ENCODE data around the gene A4GNT.
A peak's percentile ranks its signal among the peaks of the same experiment; 100 is the strongest.
"Not testable (repeated sequence)": the region's sequence is repeated elsewhere in the genome, so short reads cannot be mapped to it uniquely, and the experiment has no call there.

A4GNT gene

DNA sequence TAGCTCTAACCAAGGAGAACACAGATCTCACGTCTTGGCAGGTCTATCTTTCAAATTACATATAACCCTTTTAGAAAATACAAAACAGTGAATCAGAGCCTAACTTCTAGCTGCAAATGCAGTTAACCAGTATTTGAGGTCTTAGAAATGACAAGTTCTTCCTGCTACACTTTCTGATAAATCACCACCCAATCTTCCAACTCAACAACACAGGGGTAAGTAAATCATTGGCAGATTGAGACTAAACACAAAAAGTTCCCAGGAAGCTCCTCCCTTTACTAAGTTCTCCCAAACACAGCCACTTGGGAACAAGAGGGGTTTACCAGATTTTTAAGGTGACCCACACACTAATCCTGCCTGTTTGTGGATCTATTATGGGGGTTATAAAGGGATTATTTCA is at the start of gene A4GNT:
Gene A4GNT (minus strand): TSS at position 152 of the 400 bp plus-strand sequence. CDS start 1,134 bp downstream, outside the sequence.
- H3K4me1 ChIP-seq (ENCODE audit: control insufficient read depth in 1 of 2, insufficient read depth in 2 of 2, low read length in 2 of 2) = no peaks in the 10 kb centered on the region
- no peak within 1 kb of the TSS for H3K27ac ChIP-seq (ENCODE audit: low read length)
- H3K36me3 ChIP-seq (ENCODE audit: control insufficient read depth in 1 of 2, insufficient read depth in 2 of 2, low read length in 2 of 2) = no peaks in the 10 kb centered on the region
- H3K9me3 ChIP-seq (ENCODE audit: control insufficient read depth in 1 of 2, low read length in 2 of 2) = no peaks in the 10 kb centered on the region
- H3K27me3 ChIP-seq (ENCODE audit: low read depth, low read length) = no peaks in the 10 kb centered on the region
- no peak within 1 kb of the TSS for H3K4me3 ChIP-seq (ENCODE audit: low read depth in 1 of 2, low read length in 2 of 2)

DNA sequence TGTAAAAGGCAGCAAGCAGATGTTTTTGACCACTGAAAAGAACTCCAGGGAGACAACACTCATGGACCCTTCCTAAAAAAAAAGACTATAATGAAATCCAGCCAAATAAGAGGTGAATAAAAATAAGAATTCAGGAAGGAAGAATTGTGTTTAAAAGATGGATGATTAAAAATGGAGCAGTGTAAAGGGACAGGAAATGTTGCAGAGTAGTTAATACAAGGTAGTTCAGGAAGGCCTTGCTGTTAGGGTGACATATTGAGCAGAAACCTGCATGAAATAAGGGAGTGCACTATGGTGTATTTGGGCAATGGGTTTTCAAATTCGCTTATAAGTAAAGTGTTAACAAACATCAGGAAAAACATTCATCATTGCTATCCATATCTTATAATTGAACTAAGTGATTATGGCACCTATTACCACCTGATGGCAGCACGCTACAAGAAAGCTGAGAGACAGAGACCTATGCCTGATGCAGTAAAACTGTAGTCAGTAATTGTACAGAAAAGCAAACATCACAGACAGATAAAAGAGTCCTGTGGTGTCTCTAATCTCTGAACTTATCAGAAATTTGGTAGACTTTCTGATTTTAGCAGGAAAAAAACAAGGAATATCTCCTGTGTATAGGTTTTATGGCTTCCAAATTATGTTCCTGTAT is 48.3 kb upstream of the A4GNT start:
- Histone ChIP-seq H3K9me3 (ENCODE audit: control insufficient read depth in 1 of 2, low read length in 2 of 2) (no peaks in the 10 kb centered on the region), H3K36me3 (ENCODE audit: control insufficient read depth in 1 of 2, insufficient read depth in 2 of 2, low read length in 2 of 2) (no peaks in the 10 kb centered on the region), H3K27me3 (ENCODE audit: low read depth, low read length) (no peaks in the 10 kb centered on the region), H3K4me1 (ENCODE audit: control insufficient read depth in 1 of 2, insufficient read depth in 2 of 2, low read length in 2 of 2) (no peaks in the 10 kb centered on the region), H3K27ac (ENCODE audit: low read length) (no peak overlapping the region), H3K4me3 (ENCODE audit: low read depth in 1 of 2, low read length in 2 of 2) (no peak overlapping the region)

DNA sequence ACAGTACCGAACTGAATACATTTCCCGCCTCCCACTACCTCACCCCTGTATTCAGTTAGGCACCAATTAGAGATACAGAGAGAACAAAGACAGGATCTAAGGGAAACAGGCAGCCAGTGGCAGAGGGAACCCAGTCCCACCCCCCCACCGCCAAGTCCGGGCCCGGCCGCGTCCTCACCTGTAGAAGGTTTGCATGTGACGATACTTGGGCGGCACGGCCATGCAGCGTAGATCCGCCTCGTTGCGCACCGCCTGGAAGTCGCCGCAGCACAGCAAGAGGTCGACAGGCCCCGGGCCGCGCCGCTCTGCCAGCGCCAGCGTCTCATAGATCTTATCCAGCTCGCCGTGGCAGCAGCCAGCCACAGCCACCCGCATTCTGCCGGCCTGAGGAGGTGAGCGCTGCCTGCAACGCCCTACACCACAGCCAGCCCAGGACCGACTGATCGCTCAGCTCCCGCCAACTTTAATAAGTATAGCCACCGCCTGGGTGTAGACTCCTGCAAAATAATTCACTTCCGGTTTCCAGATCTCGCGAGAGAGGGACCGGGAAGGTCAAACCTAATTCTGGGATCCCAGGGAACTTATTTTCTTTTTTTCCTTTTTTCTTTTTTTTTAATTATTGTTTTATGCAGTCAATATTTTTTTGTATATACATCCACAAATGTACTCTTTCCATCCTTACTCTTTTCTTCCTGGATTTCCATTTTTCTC is 42.4 kb upstream of the A4GNT start, which contains the start of gene DBR1:
Gene DBR1 (minus strand): TSS at position 501 of the 711 bp plus-strand sequence. CDS start 126 bp downstream, at position 375.
- Histone ChIP-seq H3K36me3 (ENCODE audit: control insufficient read depth in 1 of 2, insufficient read depth in 2 of 2, low read length in 2 of 2) (peaks cover 0 to 10% of the 10 kb centered on the region in 2 donors), H3K4me3 (ENCODE audit: low read depth in 1 of 2, low read length in 2 of 2) (peak within 1 kb of the TSS; percentile 87 to 88), H3K9me3 (ENCODE audit: control insufficient read depth in 1 of 2, low read length in 2 of 2) (no peaks in the 10 kb centered on the region), H3K27ac (ENCODE audit: low read length) (peak within 1 kb of the TSS; percentile 73), H3K4me1 (ENCODE audit: control insufficient read depth in 1 of 2, insufficient read depth in 2 of 2, low read length in 2 of 2) (peaks cover 3 to 15% of the 10 kb centered on the region in 2 donors), H3K27me3 (ENCODE audit: low read depth, low read length) (no peaks in the 10 kb centered on the region)

DNA sequence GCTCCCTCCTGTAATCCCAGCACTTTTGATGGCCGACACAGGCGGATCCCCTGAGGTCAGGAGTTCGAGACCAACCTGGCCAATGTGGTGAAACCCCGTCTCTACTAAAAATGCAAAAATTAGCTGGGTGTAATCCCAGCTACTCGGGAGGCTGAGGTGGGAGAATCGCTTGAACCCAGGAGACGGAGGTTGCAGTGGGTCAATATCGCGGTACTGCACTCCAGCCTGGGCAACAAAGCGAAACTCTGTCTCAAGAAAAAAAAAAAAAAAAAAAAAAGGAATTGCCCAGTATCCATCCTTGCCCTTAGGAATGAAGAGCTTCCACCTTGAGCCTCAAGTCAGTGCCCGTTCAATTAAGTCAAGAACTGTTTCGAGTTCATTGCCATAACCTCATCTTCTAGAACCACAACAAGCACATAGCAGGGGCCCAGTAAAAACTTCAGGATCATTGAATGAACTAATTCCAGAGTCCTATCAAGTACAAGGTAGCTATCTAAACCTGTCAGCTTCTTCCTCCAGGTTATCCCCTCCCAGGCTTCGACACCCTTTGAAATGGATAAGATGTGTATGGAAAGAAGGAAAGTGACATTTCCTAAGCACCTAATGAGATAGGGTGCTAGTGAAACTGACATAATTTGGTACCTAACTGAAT is 41.7 kb upstream of the A4GNT start:
- H3K36me3 ChIP-seq (ENCODE audit: control insufficient read depth in 1 of 2, insufficient read depth in 2 of 2, low read length in 2 of 2) = peaks cover 4 to 12% of the 10 kb centered on the region in 2 donors
- H3K9me3 ChIP-seq (ENCODE audit: control insufficient read depth in 1 of 2, low read length in 2 of 2) = no peaks in the 10 kb centered on the region
- H3K27me3 ChIP-seq (ENCODE audit: low read depth, low read length) = no peaks in the 10 kb centered on the region
- peak overlapping the region; percentile 73 for H3K27ac ChIP-seq (ENCODE audit: low read length)
- peak overlapping the region; percentile 87 to 88 for H3K4me3 ChIP-seq (ENCODE audit: low read depth in 1 of 2, low read length in 2 of 2)
- H3K4me1 ChIP-seq (ENCODE audit: control insufficient read depth in 1 of 2, insufficient read depth in 2 of 2, low read length in 2 of 2) = peaks cover 3 to 15% of the 10 kb centered on the region in 2 donors

DNA sequence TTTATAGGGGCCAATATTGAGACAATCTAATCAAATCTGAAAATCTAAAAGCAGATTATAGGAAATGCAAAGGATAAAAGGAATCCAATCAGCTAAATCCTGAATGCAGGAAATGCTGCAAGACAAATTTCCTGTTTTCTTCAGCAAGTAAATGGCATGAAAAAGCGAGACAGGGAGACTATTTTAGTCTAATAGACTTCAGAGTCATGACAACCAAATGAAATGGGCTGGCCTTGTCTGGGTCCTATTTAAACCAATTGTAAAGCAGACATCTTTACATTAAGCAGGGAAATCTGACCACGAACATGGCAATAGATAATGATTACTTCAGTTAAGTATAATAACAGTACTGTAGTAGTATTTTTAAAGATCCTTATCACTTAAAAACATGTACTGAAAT is 40.4 kb upstream of the A4GNT start:
- Histone ChIP-seq H3K27ac (ENCODE audit: low read length) (no peak overlapping the region), H3K9me3 (ENCODE audit: control insufficient read depth in 1 of 2, low read length in 2 of 2) (no peaks in the 10 kb centered on the region), H3K4me3 (ENCODE audit: low read depth in 1 of 2, low read length in 2 of 2) (no peak overlapping the region), H3K27me3 (ENCODE audit: low read depth, low read length) (no peaks in the 10 kb centered on the region), H3K36me3 (ENCODE audit: control insufficient read depth in 1 of 2, insufficient read depth in 2 of 2, low read length in 2 of 2) (peaks cover 5 to 12% of the 10 kb centered on the region in 2 donors), H3K4me1 (ENCODE audit: control insufficient read depth in 1 of 2, insufficient read depth in 2 of 2, low read length in 2 of 2) (peaks cover 3 to 15% of the 10 kb centered on the region in 2 donors)

DNA sequence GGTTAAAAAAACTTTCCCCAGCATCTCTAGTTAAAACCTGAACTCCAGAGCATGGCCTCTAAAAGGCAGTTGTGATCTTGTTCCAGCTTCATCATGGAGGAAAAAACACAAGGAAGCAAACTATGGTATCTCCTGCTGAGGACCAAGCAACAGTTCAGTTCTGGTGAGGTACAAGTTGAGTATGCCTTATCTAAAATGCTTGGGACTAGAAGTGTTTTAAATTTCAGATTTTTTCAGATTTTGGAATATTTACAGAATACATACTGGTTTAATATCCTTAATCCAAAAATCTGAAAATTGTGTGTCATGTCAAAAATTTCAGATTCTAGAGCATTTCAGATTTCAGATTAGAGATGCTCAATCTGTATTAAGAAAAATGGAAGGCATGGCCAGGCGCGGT is 32.9 kb upstream of the A4GNT start:
- Histone ChIP-seq H3K4me1 (ENCODE audit: control insufficient read depth in 1 of 2, insufficient read depth in 2 of 2, low read length in 2 of 2) (no peaks in the 10 kb centered on the region), H3K36me3 (ENCODE audit: control insufficient read depth in 1 of 2, insufficient read depth in 2 of 2, low read length in 2 of 2) (peaks cover 44 to 67% of the 10 kb centered on the region in 2 donors), H3K27ac (ENCODE audit: low read length) (no peak overlapping the region), H3K9me3 (ENCODE audit: control insufficient read depth in 1 of 2, low read length in 2 of 2) (no peaks in the 10 kb centered on the region), H3K4me3 (ENCODE audit: low read depth in 1 of 2, low read length in 2 of 2) (no peak overlapping the region), H3K27me3 (ENCODE audit: low read depth, low read length) (no peaks in the 10 kb centered on the region)

DNA sequence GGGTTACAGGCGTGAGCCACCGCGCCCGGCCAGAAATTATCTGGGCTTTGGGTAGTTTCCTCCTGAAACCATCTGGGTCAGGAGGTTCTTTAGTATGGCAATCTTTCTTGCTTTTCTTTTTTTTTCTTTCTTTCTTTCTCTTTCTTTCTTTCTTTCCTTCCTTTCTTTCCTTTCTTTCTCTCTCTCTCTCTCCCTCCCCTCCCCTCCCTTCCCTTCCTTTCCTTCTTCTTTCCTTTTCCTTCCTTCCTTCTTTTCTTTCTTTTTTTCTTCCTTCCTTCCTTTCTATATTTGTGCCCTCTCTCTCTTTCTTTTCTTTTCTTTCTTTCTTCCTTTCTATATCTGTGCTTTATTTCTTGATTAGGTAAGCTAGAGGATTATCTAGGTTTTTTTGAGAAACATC is 25.6 kb upstream of the A4GNT start:
- peaks cover 11 to 21% of the 10 kb centered on the region in 2 donors for H3K36me3 ChIP-seq (ENCODE audit: control insufficient read depth in 1 of 2, insufficient read depth in 2 of 2, low read length in 2 of 2)
- H3K4me3 ChIP-seq (ENCODE audit: low read depth in 1 of 2, low read length in 2 of 2) = no peak overlapping the region
- no peaks in the 10 kb centered on the region for H3K4me1 ChIP-seq (ENCODE audit: control insufficient read depth in 1 of 2, insufficient read depth in 2 of 2, low read length in 2 of 2)
- no peaks in the 10 kb centered on the region for H3K9me3 ChIP-seq (ENCODE audit: control insufficient read depth in 1 of 2, low read length in 2 of 2)
- no peaks in the 10 kb centered on the region for H3K27me3 ChIP-seq (ENCODE audit: low read depth, low read length)
- no peak overlapping the region for H3K27ac ChIP-seq (ENCODE audit: low read length)

DNA sequence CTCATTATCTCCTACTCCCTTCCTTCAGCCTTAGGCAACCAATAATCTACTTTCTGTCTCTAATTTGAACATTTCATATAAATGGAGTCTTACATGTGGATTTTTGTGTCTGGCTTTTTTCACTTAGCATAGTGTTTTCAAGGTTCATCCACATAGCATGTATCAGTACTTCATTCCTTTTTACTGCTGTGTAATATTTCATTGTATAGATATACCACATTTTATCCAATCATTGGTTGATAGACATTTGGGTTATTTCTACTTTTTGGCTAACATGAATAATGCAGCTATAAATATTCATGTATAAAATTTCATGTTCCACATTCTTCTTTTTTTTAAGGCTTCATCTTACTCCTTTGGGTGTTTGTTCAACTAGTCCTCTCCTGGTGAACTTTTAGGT is 22.3 kb upstream of the A4GNT start:
- Histone ChIP-seq H3K4me1 (ENCODE audit: control insufficient read depth in 1 of 2, insufficient read depth in 2 of 2, low read length in 2 of 2) (no peaks in the 10 kb centered on the region), H3K27ac (ENCODE audit: low read length) (no peak overlapping the region), H3K4me3 (ENCODE audit: low read depth in 1 of 2, low read length in 2 of 2) (no peak overlapping the region), H3K9me3 (ENCODE audit: control insufficient read depth in 1 of 2, low read length in 2 of 2) (no peaks in the 10 kb centered on the region), H3K27me3 (ENCODE audit: low read depth, low read length) (no peaks in the 10 kb centered on the region), H3K36me3 (ENCODE audit: control insufficient read depth in 1 of 2, insufficient read depth in 2 of 2, low read length in 2 of 2) (no peaks in the 10 kb centered on the region)

DNA sequence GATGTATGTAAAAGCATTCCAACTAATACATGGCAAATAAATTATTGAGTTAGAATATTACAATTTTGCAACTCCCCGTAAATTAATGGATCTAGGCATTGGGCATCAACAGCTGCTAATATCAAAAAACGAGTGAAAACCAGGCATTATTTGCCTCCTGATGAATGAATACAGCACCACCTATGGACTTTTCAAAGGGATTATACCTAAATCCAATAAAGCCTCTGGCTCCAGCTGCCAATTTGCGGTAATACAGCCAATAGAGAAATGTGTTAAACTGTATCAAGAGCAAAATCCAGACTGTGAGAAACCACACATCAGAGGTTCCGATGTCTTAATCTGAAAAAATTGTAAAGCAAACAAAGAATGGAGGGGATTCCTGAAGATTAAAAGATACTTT is 16.3 kb upstream of the A4GNT start:
- no peaks in the 10 kb centered on the region for H3K4me1 ChIP-seq (ENCODE audit: control insufficient read depth in 1 of 2, insufficient read depth in 2 of 2, low read length in 2 of 2)
- no peak overlapping the region for H3K4me3 ChIP-seq (ENCODE audit: low read depth in 1 of 2, low read length in 2 of 2)
- H3K27me3 ChIP-seq (ENCODE audit: low read depth, low read length) = no peaks in the 10 kb centered on the region
- H3K9me3 ChIP-seq (ENCODE audit: control insufficient read depth in 1 of 2, low read length in 2 of 2) = no peaks in the 10 kb centered on the region
- H3K36me3 ChIP-seq (ENCODE audit: control insufficient read depth in 1 of 2, insufficient read depth in 2 of 2, low read length in 2 of 2) = no peaks in the 10 kb centered on the region
- no peak overlapping the region for H3K27ac ChIP-seq (ENCODE audit: low read length)

DNA sequence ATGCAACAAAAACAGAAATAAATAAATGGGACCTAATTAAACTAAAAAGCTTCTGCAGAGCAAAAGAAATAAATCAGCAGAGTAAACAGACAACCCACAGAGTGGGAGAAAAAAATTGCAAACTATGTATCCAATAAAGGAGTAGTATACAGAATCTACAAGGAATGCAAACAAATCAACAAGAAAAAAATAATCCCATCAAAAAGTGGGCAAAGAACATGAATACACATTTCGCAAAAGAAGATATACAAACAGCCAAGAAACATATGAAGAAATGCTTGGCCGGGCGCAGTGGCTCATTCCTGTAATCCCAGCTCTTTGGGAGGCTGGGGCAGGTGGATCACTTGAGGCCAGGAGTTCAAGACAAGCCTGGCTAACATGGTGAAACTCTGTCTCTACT is 10.0 kb upstream of the A4GNT start:
- not testable (repeated sequence) for H3K4me1 ChIP-seq (ENCODE audit: control insufficient read depth in 1 of 2, insufficient read depth in 2 of 2, low read length in 2 of 2); H3K4me3 ChIP-seq (ENCODE audit: low read depth in 1 of 2, low read length in 2 of 2); H3K27me3 ChIP-seq (ENCODE audit: low read depth, low read length); H3K27ac ChIP-seq (ENCODE audit: low read length); H3K9me3 ChIP-seq (ENCODE audit: control insufficient read depth in 1 of 2, low read length in 2 of 2); H3K36me3 ChIP-seq (ENCODE audit: control insufficient read depth in 1 of 2, insufficient read depth in 2 of 2, low read length in 2 of 2)

DNA sequence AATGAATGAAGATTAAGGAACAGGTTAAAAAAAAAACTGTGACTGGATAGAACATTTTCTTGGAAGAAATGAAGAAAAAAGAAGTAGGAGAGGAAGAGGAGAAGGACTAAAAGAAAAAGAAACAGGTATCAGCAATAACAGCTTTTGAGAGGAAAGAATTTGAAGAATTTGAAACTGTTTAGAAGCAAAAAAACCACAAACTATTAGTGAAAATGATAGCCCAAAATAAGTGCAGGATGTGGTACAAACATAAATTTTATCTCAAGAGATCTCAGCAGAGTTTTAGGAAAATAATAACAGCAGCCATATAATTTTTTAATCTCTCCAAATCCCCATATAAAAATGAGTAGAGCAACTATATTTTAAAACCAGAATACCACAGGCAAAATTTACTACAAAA is 8.8 kb upstream of the A4GNT start:
- no peak overlapping the region for H3K27ac ChIP-seq (ENCODE audit: low read length)

More for the DNA sequence above, 8.8 kb upstream of the A4GNT start:
- H3K27me3 ChIP-seq (ENCODE audit: low read depth, low read length) = no peaks in the 10 kb centered on the region
- H3K4me3 ChIP-seq (ENCODE audit: low read depth in 1 of 2, low read length in 2 of 2) = no peak overlapping the region
- no peaks in the 10 kb centered on the region for H3K36me3 ChIP-seq (ENCODE audit: control insufficient read depth in 1 of 2, insufficient read depth in 2 of 2, low read length in 2 of 2)
- no peaks in the 10 kb centered on the region for H3K9me3 ChIP-seq (ENCODE audit: control insufficient read depth in 1 of 2, low read length in 2 of 2)
- H3K4me1 ChIP-seq (ENCODE audit: control insufficient read depth in 1 of 2, insufficient read depth in 2 of 2, low read length in 2 of 2) = no peaks in the 10 kb centered on the region

All from muscle layer of duodenum (tissue), 2 donors.